Loucy (cell line): Measurements from ENCODE around the gene PEMT.
"Not testable (repeated sequence)": the region's sequence is repeated elsewhere in the genome, so short reads cannot be mapped to it uniquely, and the experiment has no call there.

ENCODE experiments used
- H2AFZ ChIP-seq: fragments of 200-600 bp; sonication (generic); 2 replicates; pipeline ENCODE4 v1.6.0; 2016; ENCODE audit warnings: antibody characterized with exemption, mild to moderate bottlenecking, low read length, moderate library complexity
- H3F3A ChIP-seq: fragments of 200-600 bp; 2 replicates; pipeline ENCODE4 v1.6.0; 2016; ENCODE audit warnings: antibody characterized with exemption, low read depth, mild to moderate bottlenecking
- H3K27me3 ChIP-seq: fragments of 200-600 bp; sonication (generic); 2 replicates; pipeline ENCODE4 v1.6.1; 2014; ENCODE audit warnings: low read length, mild to moderate bottlenecking; ENCODE audit not compliant: insufficient read depth, poor library complexity, severe bottlenecking
- H3K36me3 ChIP-seq: fragments of 200-600 bp; sonication (generic); 2 replicates; pipeline ENCODE4 v1.6.1; 2016; ENCODE audit warnings: low read length; ENCODE audit not compliant: insufficient read depth
- H3K4me1 ChIP-seq: fragments of 200-600 bp; sonication (generic); 2 replicates; pipeline ENCODE4 v1.5.1; 2014; ENCODE audit warnings: low read length, mild to moderate bottlenecking; ENCODE audit not compliant: insufficient read depth, poor library complexity, severe bottlenecking
- H3K4me2 ChIP-seq: fragments of 200-600 bp; sonication (generic); 2 replicates; pipeline ENCODE4 v1.6.0; 2014; ENCODE audit warnings: antibody characterized with exemption, low read length, low read depth, mild to moderate bottlenecking; ENCODE audit not compliant: poor library complexity, severe bottlenecking
- H3K4me3 ChIP-seq: fragments of 200-600 bp; sonication (generic); 2 replicates; pipeline ENCODE4 v1.5.1; 2014; ENCODE audit warnings: low read length, mild to moderate bottlenecking, mixed read lengths; ENCODE audit not compliant: poor library complexity, severe bottlenecking
- H3K79me2 ChIP-seq: fragments of 200-600 bp; sonication (generic); 2 replicates; pipeline ENCODE4 v1.6.1; 2014; ENCODE audit warnings: low read length; ENCODE audit not compliant: insufficient read depth
- H3K9ac ChIP-seq: fragments of 200-600 bp; sonication (generic); 2 replicates; pipeline ENCODE4 v1.6.0; 2014; ENCODE audit warnings: mild to moderate bottlenecking, low read depth, low read length, moderate library complexity; ENCODE audit not compliant: poor library complexity, severe bottlenecking
- H3K9me2 ChIP-seq: fragments of 200-600 bp; sonication (generic); replicated peaks from 2 replicates; pipeline ENCODE4 v1.6.1; 2016; ENCODE audit warnings: low read depth, low read length, mixed read lengths
- H3K9me3 ChIP-seq: fragments of 200-600 bp; sonication (generic); 2 replicates; pipeline ENCODE4 v1.6.1; 2014; ENCODE audit warnings: mild to moderate bottlenecking, antibody characterized with exemption, low read length, low read depth; ENCODE audit not compliant: insufficient read depth
- H4K20me1 ChIP-seq: fragments of 200-600 bp; sonication (generic); 2 replicates; pipeline ENCODE4 v1.6.0; 2014; ENCODE audit warnings: antibody characterized with exemption, low read length, mild to moderate bottlenecking; ENCODE audit not compliant: insufficient read depth, poor library complexity, severe bottlenecking
- CTCF ChIP-seq: fragments of 200-600 bp; sonication (generic); conservative IDR thresholded peaks from 2 replicates; pipeline ENCODE4 v1.5.1; 2014; ENCODE audit warnings: mild to moderate bottlenecking, antibody characterized with exemption, low read length
- EZH2phosphoT487 ChIP-seq: fragments of 200-600 bp; IDR thresholded peaks from 2 replicates; pipeline ENCODE4 v1.6.1; 2018; ENCODE audit warnings: antibody characterized with exemption, mild to moderate bottlenecking, moderate library complexity, borderline replicate concordance

The PEMT gene

DNA sequence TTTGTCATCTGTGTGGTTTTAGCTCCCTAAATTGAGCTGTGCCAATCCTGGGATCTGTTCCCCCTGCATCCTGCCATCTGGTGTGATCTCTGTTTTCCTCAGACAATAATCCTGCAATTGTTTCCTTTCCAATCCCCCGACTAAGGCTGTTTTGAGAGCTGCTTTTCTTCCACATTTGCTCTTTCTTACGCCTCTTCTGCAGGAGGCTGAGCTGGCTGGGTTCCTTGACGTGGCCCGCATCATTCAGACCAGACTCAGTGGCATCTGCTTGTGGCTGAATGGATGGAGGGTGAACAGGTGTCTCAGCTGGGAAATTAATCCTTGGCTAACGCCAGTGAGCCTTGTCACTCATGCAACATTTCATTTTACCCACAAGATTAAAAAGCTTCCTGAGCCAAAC, 124.5 kb downstream of the PEMT start:
- Histone ChIP-seq H3K9ac (no peak overlapping the region), H3F3A (no peaks in the 10 kb centered on the region), H3K9me3 (no peaks in the 10 kb centered on the region), H3K4me3 (no peak overlapping the region), H3K4me1 (peaks cover 6% of the 10 kb centered on the region), H3K27me3 (no peaks in the 10 kb centered on the region), H3K4me2 (no peak overlapping the region), H2AFZ (no peak overlapping the region), H3K9me2 (no peaks in the 10 kb centered on the region), H4K20me1 (no peaks in the 10 kb centered on the region), H3K36me3 (no peaks in the 10 kb centered on the region), H3K79me2 (no peaks in the 10 kb centered on the region)
- TF ChIP-seq CTCF, result no peak
- TF ChIP-seq EZH2phosphoT487, result no peak

- H3K9ac ChIP-seq, result no peak overlapping the region
- no peak overlapping the region for H2AFZ ChIP-seq
- no peak overlapping the region for H3K4me2 ChIP-seq
- TF ChIP-seq EZH2phosphoT487 (no peak), CTCF (no peak)
- H3K4me1 ChIP-seq, result peaks cover 7% of the 10 kb centered on the region
- no peaks in the 10 kb centered on the region for H3K79me2 ChIP-seq
- no peaks in the 10 kb centered on the region for H3K27me3 ChIP-seq
- no peaks in the 10 kb centered on the region for H4K20me1 ChIP-seq
- no peaks in the 10 kb centered on the region for H3K36me3 ChIP-seq
- no peak overlapping the region for H3K4me3 ChIP-seq
- H3F3A ChIP-seq, result no peaks in the 10 kb centered on the region
- H3K9me2 ChIP-seq, result no peaks in the 10 kb centered on the region
- no peaks in the 10 kb centered on the region for H3K9me3 ChIP-seq
Observed at GRCh38 chr17:17466511-17466910, 125.0 kb downstream of the PEMT start.

DNA sequence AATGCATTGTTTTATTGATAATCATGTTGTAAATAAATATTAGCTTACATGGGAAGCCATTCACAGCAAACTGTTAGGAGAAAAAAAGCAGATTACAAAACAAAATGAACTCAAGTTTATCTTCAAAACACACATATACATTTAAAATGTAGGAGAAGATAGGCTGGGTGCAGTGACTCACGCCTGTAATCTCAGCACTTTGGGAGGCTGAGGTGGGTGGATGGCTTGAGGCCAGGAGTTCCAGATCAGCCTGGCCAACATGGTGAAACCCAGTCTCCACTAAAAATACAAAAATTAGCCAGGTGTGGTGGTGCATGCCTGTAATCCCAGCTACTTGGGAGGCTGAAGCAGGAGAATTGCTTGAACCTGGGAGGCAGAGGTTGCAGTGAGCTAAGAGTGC, 125.6 kb downstream of the PEMT start:
- H2AFZ ChIP-seq, H3K9ac ChIP-seq, H4K20me1 ChIP-seq: not testable (repeated sequence)

GRCh38 chr17:17463821-17464220, 127.7 kb downstream of the PEMT start:
- Histone ChIP-seq H3K9ac (no peak overlapping the region), H3K79me2 (no peaks in the 10 kb centered on the region), H4K20me1 (no peaks in the 10 kb centered on the region), H3K27me3 (no peaks in the 10 kb centered on the region), H3K9me3 (no peaks in the 10 kb centered on the region), H3K36me3 (no peaks in the 10 kb centered on the region), H3K4me1 (peaks cover 7% of the 10 kb centered on the region), H3K9me2 (no peaks in the 10 kb centered on the region), H3F3A (no peaks in the 10 kb centered on the region), H3K4me3 (no peak overlapping the region), H3K4me2 (no peak overlapping the region), H2AFZ (no peak overlapping the region)
- TF ChIP-seq CTCF (no peak), EZH2phosphoT487 (no peak)

More for the DNA sequence above, 125.6 kb downstream of the PEMT start:
- H3K4me2 ChIP-seq, H3K9me3 ChIP-seq, H3K27me3 ChIP-seq, H3K79me2 ChIP-seq, H3K4me3 ChIP-seq, H3K9me2 ChIP-seq, H3K4me1 ChIP-seq, H3K36me3 ChIP-seq, H3F3A ChIP-seq: not testable (repeated sequence)
